HL-60 (cell line): ENCODE measurements around the gene VTI1A.

Experiments
- GABPA ChIP-seq: IDR thresholded peaks from 2 replicates; pipeline ENCODE4 v1.6.1; 2012; ENCODE audit warnings: low read depth
- POLR2AphosphoS5 ChIP-seq: IDR thresholded peaks from 2 replicates; pipeline ENCODE4 v1.6.1; 2012; ENCODE audit warnings: low read depth
- SPI1 ChIP-seq: IDR thresholded peaks from 2 replicates; pipeline ENCODE4 v1.6.1; 2012; ENCODE audit warnings: low read depth, mild to moderate bottlenecking, borderline replicate concordance
- TF ChIP-seq, protein P1 (sequence below): IDR thresholded peaks from one replicate; pipeline ENCODE4 v1.5.1; 2011; ENCODE audit warnings: low read length, control low read depth, inconsistent platforms; ENCODE audit not compliant: insufficient read depth
- TF ChIP-seq, protein P2 (sequence below): IDR thresholded peaks from 2 replicates; pipeline ENCODE4 v1.6.1; 2012; ENCODE audit warnings: low read depth; ENCODE audit not compliant: insufficient replicate concordance

DNA sequence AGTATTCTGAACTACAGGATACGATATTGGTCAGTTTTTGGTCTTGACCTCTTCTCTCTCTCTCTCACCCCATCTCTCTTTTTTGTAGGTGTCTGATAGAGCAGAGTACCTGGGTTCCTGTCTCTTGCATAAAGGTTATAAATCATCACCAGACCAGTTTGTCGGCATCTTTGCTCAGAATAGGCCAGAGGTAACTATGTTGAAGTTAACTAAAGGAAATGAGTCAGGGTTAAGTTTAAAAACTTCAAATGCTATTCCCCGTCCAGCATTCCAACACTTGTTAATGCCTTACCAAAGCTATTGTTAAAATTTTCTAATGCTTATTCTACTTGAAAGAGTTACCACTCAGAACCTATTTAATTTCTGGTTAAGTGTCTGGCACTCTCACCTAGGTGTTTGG, 42.4 kb upstream of the VTI1A start:
- TF ChIP-seq, protein P1, sequence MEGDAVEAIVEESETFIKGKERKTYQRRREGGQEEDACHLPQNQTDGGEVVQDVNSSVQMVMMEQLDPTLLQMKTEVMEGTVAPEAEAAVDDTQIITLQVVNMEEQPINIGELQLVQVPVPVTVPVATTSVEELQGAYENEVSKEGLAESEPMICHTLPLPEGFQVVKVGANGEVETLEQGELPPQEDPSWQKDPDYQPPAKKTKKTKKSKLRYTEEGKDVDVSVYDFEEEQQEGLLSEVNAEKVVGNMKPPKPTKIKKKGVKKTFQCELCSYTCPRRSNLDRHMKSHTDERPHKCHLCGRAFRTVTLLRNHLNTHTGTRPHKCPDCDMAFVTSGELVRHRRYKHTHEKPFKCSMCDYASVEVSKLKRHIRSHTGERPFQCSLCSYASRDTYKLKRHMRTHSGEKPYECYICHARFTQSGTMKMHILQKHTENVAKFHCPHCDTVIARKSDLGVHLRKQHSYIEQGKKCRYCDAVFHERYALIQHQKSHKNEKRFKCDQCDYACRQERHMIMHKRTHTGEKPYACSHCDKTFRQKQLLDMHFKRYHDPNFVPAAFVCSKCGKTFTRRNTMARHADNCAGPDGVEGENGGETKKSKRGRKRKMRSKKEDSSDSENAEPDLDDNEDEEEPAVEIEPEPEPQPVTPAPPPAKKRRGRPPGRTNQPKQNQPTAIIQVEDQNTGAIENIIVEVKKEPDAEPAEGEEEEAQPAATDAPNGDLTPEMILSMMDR = no peak
- no peak for TF ChIP-seq POLR2AphosphoS5
- TF ChIP-seq, protein P2, sequence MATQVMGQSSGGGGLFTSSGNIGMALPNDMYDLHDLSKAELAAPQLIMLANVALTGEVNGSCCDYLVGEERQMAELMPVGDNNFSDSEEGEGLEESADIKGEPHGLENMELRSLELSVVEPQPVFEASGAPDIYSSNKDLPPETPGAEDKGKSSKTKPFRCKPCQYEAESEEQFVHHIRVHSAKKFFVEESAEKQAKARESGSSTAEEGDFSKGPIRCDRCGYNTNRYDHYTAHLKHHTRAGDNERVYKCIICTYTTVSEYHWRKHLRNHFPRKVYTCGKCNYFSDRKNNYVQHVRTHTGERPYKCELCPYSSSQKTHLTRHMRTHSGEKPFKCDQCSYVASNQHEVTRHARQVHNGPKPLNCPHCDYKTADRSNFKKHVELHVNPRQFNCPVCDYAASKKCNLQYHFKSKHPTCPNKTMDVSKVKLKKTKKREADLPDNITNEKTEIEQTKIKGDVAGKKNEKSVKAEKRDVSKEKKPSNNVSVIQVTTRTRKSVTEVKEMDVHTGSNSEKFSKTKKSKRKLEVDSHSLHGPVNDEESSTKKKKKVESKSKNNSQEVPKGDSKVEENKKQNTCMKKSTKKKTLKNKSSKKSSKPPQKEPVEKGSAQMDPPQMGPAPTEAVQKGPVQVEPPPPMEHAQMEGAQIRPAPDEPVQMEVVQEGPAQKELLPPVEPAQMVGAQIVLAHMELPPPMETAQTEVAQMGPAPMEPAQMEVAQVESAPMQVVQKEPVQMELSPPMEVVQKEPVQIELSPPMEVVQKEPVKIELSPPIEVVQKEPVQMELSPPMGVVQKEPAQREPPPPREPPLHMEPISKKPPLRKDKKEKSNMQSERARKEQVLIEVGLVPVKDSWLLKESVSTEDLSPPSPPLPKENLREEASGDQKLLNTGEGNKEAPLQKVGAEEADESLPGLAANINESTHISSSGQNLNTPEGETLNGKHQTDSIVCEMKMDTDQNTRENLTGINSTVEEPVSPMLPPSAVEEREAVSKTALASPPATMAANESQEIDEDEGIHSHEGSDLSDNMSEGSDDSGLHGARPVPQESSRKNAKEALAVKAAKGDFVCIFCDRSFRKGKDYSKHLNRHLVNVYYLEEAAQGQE = no peak
- no peak for TF ChIP-seq GABPA
- TF ChIP-seq SPI1 = no peak
